Hepatocyte (in vitro differentiated cells): ENCODE data around the gene ARL15. TPM values are rescaled to one million over a fixed set of nuclear protein-coding genes. Genes with fewer than 3 reads are reported as not detected.
"Not testable (repeated sequence)": the region's sequence is repeated elsewhere in the genome, so short reads cannot be mapped to it uniquely, and the experiment has no call there.

Experiments
- DNase-seq: peaks from one replicate; pipeline ENCODE4 v3.0.0-alpha.2; 2016; ENCODE audit warnings: low spot score
- H2AFZ ChIP-seq: fragments of 200-600 bp; sonication (generic); 2 replicates; pipeline ENCODE4 v1.6.0; 2016; ENCODE audit warnings: antibody characterized with exemption, mild to moderate bottlenecking
- H3K27ac ChIP-seq: fragments of 200-600 bp; sonication (generic); 2 replicates; pipeline ENCODE4 v1.5.1; 2016; ENCODE audit warnings: mild to moderate bottlenecking
- H3K27me3 ChIP-seq: fragments of 200-600 bp; sonication (generic); 2 replicates; pipeline ENCODE4 v1.6.1; 2016
- H3K36me3 ChIP-seq: fragments of 200-600 bp; sonication (generic); replicated peaks from 2 replicates; pipeline ENCODE4 v1.5.1; 2016; ENCODE audit warnings: low read depth; ENCODE audit not compliant: insufficient read depth
- H3K4me1 ChIP-seq: fragments of 200-600 bp; sonication (generic); 2 replicates; pipeline ENCODE4 v1.5.1; 2016; ENCODE audit warnings: mild to moderate bottlenecking, moderate library complexity; ENCODE audit not compliant: insufficient read depth
- H3K4me2 ChIP-seq: fragments of 200-600 bp; sonication (generic); 2 replicates; pipeline ENCODE4 v1.6.0; 2016
- H3K4me3 ChIP-seq: fragments of 200-600 bp; sonication (generic); 2 replicates; pipeline ENCODE4 v1.5.1; 2016; ENCODE audit warnings: mild to moderate bottlenecking
- H3K79me2 ChIP-seq: fragments of 200-600 bp; sonication (generic); 2 replicates; pipeline ENCODE4 v1.6.0; 2017; ENCODE audit warnings: mild to moderate bottlenecking
- H3K9me2 ChIP-seq: fragments of 200-600 bp; sonication (generic); replicated peaks from 2 replicates; pipeline ENCODE4 v1.6.0; 2017; ENCODE audit warnings: mild to moderate bottlenecking; ENCODE audit not compliant: insufficient read depth
- H3K9me3 ChIP-seq: fragments of 200-600 bp; sonication (generic); 2 replicates; pipeline ENCODE4 v1.5.1; 2016; ENCODE audit warnings: low read depth, mild to moderate bottlenecking
- H4K20me1 ChIP-seq: fragments of 200-600 bp; sonication (generic); 2 replicates; pipeline ENCODE4 v1.6.0; 2016; ENCODE audit warnings: mild to moderate bottlenecking; ENCODE audit not compliant: insufficient read depth, poor library complexity, severe bottlenecking
- CTCF ChIP-seq: fragments of 200-600 bp; sonication (generic); IDR thresholded peaks from 2 replicates; pipeline ENCODE4 v1.5.1; 2016; ENCODE audit warnings: antibody characterized with exemption, mild to moderate bottlenecking; ENCODE audit not compliant: poor library complexity
- EZH2 ChIP-seq: fragments of 200-600 bp; sonication (generic); IDR thresholded peaks from 2 replicates; pipeline ENCODE4 v1.6.1; 2016; ENCODE audit warnings: antibody characterized with exemption, mild to moderate bottlenecking, borderline replicate concordance
- EZH2phosphoT487 ChIP-seq: fragments of 200-600 bp; sonication (generic); IDR thresholded peaks from one replicate; pipeline ENCODE4 v1.6.1; 2018; ENCODE audit warnings: antibody characterized with exemption, mild to moderate bottlenecking, low read depth, moderate library complexity; ENCODE audit not compliant: unreplicated experiment, severe bottlenecking
- WGBS: methylation state at CpG from one replicate; pipeline ENCODE4 v1.1.6; 2016; ENCODE audit warnings: low lambda C conversion rate; ENCODE audit errors: missing lambda C conversion rate; 5-methylcytosine and 5-hydroxymethylcytosine counted together
- polyA plus RNA-seq: library from polyadenylated mRNA; unstranded; fragments of >200 nt; fragmentation: Nextera tagmentation; extraction: Ambion mirVana; gene quantifications from 2 replicates; pipeline ENCODE4 v1.2.1, GENCODE V29; 2016
- total RNA-seq: library from RNA; depleted of rRNA; stranded (reverse); fragments of >200 nt; gene quantifications from 2 replicates; pipeline ENCODE4 v1.2.3, GENCODE V29; 2014

ARL15 gene
- total and polyA plus RNA-seq, 2 experiments from 2014 or later, result 13.3 to 66.3 TPM

GRCh38 chr5:53871775-53872174 lies 438.6 kb downstream of the ARL15 start:
- 98% methylated on average over 2 of the region's 2 CpGs for WGBS
- Histone ChIP-seq H3K79me2 (no peaks in the 10 kb centered on the region), H3K4me3 (no peak overlapping the region), H3K4me1 (no peaks in the 10 kb centered on the region), H2AFZ (no peak overlapping the region), H3K27me3 (no peaks in the 10 kb centered on the region), H4K20me1 (no peaks in the 10 kb centered on the region), H3K27ac (no peak overlapping the region), H3K9me3 (no peaks in the 10 kb centered on the region), H3K9me2 (no peaks in the 10 kb centered on the region), H3K4me2 (no peak overlapping the region), H3K36me3 (no peaks in the 10 kb centered on the region)
- TF ChIP-seq EZH2phosphoT487, result no peak
- TF ChIP-seq CTCF, result no peak
- no peak for TF ChIP-seq EZH2
- DNase-seq, result no peak

GRCh38 chr5:53871050-53871449 lies 439.3 kb downstream of the ARL15 start:
- Histone ChIP-seq H3K9me3 (no peaks in the 10 kb centered on the region), H3K4me2 (no peak overlapping the region), H3K27ac (no peak overlapping the region), H3K36me3 (no peaks in the 10 kb centered on the region), H3K79me2 (no peaks in the 10 kb centered on the region), H2AFZ (no peak overlapping the region), H3K4me3 (no peak overlapping the region), H4K20me1 (no peaks in the 10 kb centered on the region), H3K27me3 (no peaks in the 10 kb centered on the region), H3K4me1 (no peaks in the 10 kb centered on the region), H3K9me2 (no peaks in the 10 kb centered on the region)
- WGBS, result 78% methylated on average over 5 of the region's 5 CpGs
- TF ChIP-seq CTCF (peak; percentile 19), EZH2phosphoT487 (no peak)
- no peak for DNase-seq

- Histone ChIP-seq H4K20me1 (no peaks in the 10 kb centered on the region), H2AFZ (no peak overlapping the region), H3K9me2 (no peaks in the 10 kb centered on the region), H3K27ac (no peak overlapping the region), H3K79me2 (no peaks in the 10 kb centered on the region), H3K9me3 (no peaks in the 10 kb centered on the region), H3K4me3 (no peak overlapping the region), H3K4me2 (no peak overlapping the region), H3K36me3 (no peaks in the 10 kb centered on the region), H3K27me3 (no peaks in the 10 kb centered on the region), H3K4me1 (no peaks in the 10 kb centered on the region)
- no peak for DNase-seq
- WGBS, result 97% methylated on average over 17 of the region's 17 CpGs
- TF ChIP-seq EZH2, result no peak
- no peak for TF ChIP-seq EZH2phosphoT487
- no peak for TF ChIP-seq CTCF
These were observed 451.5 kb downstream of the ARL15 start for GRCh38 chr5:53858700-53859456.

- Histone ChIP-seq H3K4me1 (no peaks in the 10 kb centered on the region), H3K9me2 (no peaks in the 10 kb centered on the region), H2AFZ (no peak overlapping the region), H3K27ac (no peak overlapping the region), H3K79me2 (no peaks in the 10 kb centered on the region), H3K36me3 (no peaks in the 10 kb centered on the region), H3K4me3 (no peak overlapping the region), H3K9me3 (no peaks in the 10 kb centered on the region), H4K20me1 (no peaks in the 10 kb centered on the region), H3K4me2 (no peak overlapping the region), H3K27me3 (no peaks in the 10 kb centered on the region)
- 79% methylated on average over 3 of the region's 3 CpGs for WGBS
- no peak for DNase-seq
- TF ChIP-seq EZH2phosphoT487 (no peak), EZH2 (no peak), CTCF (no peak)
These were observed 453.9 kb downstream of the ARL15 start for GRCh38 chr5:53856506-53856905.

- WGBS, result 97% methylated on average over 19 of the region's 19 CpGs
- H3K79me2 ChIP-seq, H3K4me1 ChIP-seq, DNase-seq, H4K20me1 ChIP-seq, H3K27me3 ChIP-seq, H3K9me2 ChIP-seq, H3K4me3 ChIP-seq, H3K9me3 ChIP-seq, H2AFZ ChIP-seq, H3K4me2 ChIP-seq, H3K36me3 ChIP-seq, H3K27ac ChIP-seq: not testable (repeated sequence)
These were observed 473.4 kb downstream of the ARL15 start for GRCh38 chr5:53836851-53837430.
